NT2/D1 (cell line): ENCODE measurements around the gene ARHGEF38.

Experiments
- SUZ12 ChIP-seq: IDR thresholded peaks from 2 replicates; pipeline ENCODE4 v1.6.1; 2011; ENCODE audit not compliant: insufficient read length, insufficient read depth; ENCODE audit errors: extremely low read depth
- YY1 ChIP-seq: IDR thresholded peaks from 2 replicates; pipeline ENCODE4 v1.6.1; 2011; ENCODE audit not compliant: insufficient read length, insufficient read depth

DNA sequence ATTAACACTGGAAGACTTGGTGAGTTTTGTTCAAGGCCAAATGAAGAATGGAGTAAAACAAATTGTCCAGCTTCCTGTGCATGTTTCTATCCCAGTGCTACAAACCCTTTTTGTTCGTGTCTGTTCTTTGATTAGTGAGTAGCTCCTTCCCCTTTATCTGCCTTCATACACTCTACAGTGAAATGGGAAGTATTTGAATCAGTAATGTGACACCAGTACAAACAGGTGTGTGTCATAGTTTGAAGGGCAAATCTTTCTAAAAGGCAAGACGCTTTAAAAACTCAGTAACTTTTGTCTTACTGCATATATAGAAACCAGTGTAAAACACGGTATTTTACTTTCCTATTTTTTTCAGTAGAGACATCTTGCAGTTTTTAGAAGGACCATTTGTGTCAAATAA, 5.9 kb downstream of the ARHGEF38 start:
- TF ChIP-seq SUZ12 (no peak), YY1 (no peak)
